A673 (cell line): ENCODE data around the gene DIP2A. TPM values are rescaled to one million over a fixed set of nuclear protein-coding genes. Genes with fewer than 3 reads are reported as not detected.

Experiments used
- BruUV-seq: library from RNA; stranded (reverse); fragments of 400-500 nt; replicated peaks from 2 replicates; lab custom pipeline; 2021; lab: Mats Ljungman, UMichigan
- CTCF ChIA-PET: fragments of 300-600 bp; sonication (Branson Sonifier 250); formaldehyde crosslinking; loops from one replicate; lab custom pipeline; 2022; ENCODE audit warnings: antibody characterized with exemption; lab: Charles Lee
- POLR2A ChIA-PET: fragments of 300-600 bp; sonication (Branson Sonifier 250); formaldehyde crosslinking; loops from one replicate; lab custom pipeline; 2022; ENCODE audit warnings: antibody characterized with exemption; ENCODE audit not compliant: low non-redundant PET; lab: Charles Lee
- DNase-seq: peaks from one replicate; pipeline ENCODE4 v3.0.0-alpha.2; 2015; ENCODE audit warnings: low spot score
- H3K27ac ChIP-seq: fragments of 200-600 bp; sonication (generic); 2 replicates; pipeline ENCODE4 v1.5.1; 2016; ENCODE audit warnings: mixed run types, low read depth, mild to moderate bottlenecking, mixed read lengths, antibody characterized with exemption, low read length; ENCODE audit not compliant: poor library complexity, severe bottlenecking
- H3K27me3 ChIP-seq: fragments of 200-600 bp; sonication (generic); replicated peaks from 2 replicates; pipeline ENCODE4 v1.6.1; 2017; ENCODE audit warnings: mixed run types, low read depth, mild to moderate bottlenecking, mixed read lengths, antibody characterized with exemption, low read length; ENCODE audit not compliant: insufficient read depth, poor library complexity
- H3K36me3 ChIP-seq: fragments of 200-600 bp; sonication (generic); 2 replicates; pipeline ENCODE4 v1.6.1; 2016; ENCODE audit warnings: mixed run types, mild to moderate bottlenecking, mixed read lengths, antibody characterized with exemption, low read length; ENCODE audit not compliant: insufficient read depth, poor library complexity, severe bottlenecking
- H3K4me1 ChIP-seq: fragments of 200-600 bp; sonication (generic); 2 replicates; pipeline ENCODE4 v1.6.1; 2017; ENCODE audit warnings: mixed run types, mild to moderate bottlenecking, mixed read lengths, antibody characterized with exemption, low read length; ENCODE audit not compliant: insufficient read depth, poor library complexity, severe bottlenecking
- H3K4me3 ChIP-seq: fragments of 200-600 bp; sonication (generic); 2 replicates; pipeline ENCODE4 v1.5.1; 2016; ENCODE audit warnings: low read depth, mixed run types, mild to moderate bottlenecking, mixed read lengths, low read length; ENCODE audit not compliant: poor library complexity, severe bottlenecking
- H3K9me3 ChIP-seq: fragments of 200-600 bp; sonication (generic); 2 replicates; pipeline ENCODE4 v1.6.1; 2016; ENCODE audit warnings: mixed run types, low read depth, mild to moderate bottlenecking, mixed read lengths, antibody characterized with exemption, low read length; ENCODE audit not compliant: poor library complexity, severe bottlenecking
- CTCF ChIP-seq: fragments of 300-800, 200-600 bp; sonication (generic); conservative IDR thresholded peaks from 2 replicates; pipeline ENCODE4 v1.5.1; 2017; ENCODE audit warnings: low read depth, mild to moderate bottlenecking, antibody characterized with exemption, low read length, moderate library complexity, mixed read lengths
- EZH2 ChIP-seq: fragments of 200-600 bp; sonication (generic); IDR thresholded peaks from 2 replicates; pipeline ENCODE4 v1.6.1; 2017; ENCODE audit warnings: borderline replicate concordance, low read depth, mild to moderate bottlenecking, mixed read lengths, antibody characterized with exemption, low read length; ENCODE audit not compliant: poor library complexity, severe bottlenecking
- intact Hi-C: fragments of 100-400 bp; cut with micrococcal nuclease; formaldehyde crosslinking; loops from one replicate; pipeline ENCODE4 v1.10.0; 2022; ENCODE audit not compliant: unreplicated experiment
- total RNA-seq: library from RNA; stranded (reverse); gene quantifications from 2 replicates; pipeline ENCODE4 v1.2.3, GENCODE V29; 2021

Gene DIP2A
- total RNA-seq, 1 experiment from 2014 or later, result 37.3 TPM

GRCh38 chr21:46437096-46437498 lies 21.6 kb upstream of the DIP2A start:
- CTCF ChIA-PET, result no interaction called here
- no peak overlapping the region for H3K4me3 ChIP-seq
- no peaks in the 10 kb centered on the region for H3K9me3 ChIP-seq
- POLR2A ChIA-PET, result no interaction called here
- no peaks in the 10 kb centered on the region for H3K4me1 ChIP-seq
- no peak for DNase-seq
- no peaks in the 10 kb centered on the region for H3K27me3 ChIP-seq
- H3K36me3 ChIP-seq, result peaks cover 53% of the 10 kb centered on the region
- no peak for TF ChIP-seq EZH2
- TF ChIP-seq CTCF, result no peak
- intact Hi-C loops, result no loop called here
- no peak overlapping the region for H3K27ac ChIP-seq
- BruUV-seq, result no TSS peak

GRCh38 chr21:46437511-46437910 lies 21.2 kb upstream of the DIP2A start:
- intact Hi-C loops, result no loop called here
- Histone ChIP-seq H3K9me3 (no peaks in the 10 kb centered on the region), H3K27ac (no peak overlapping the region), H3K4me1 (no peaks in the 10 kb centered on the region), H3K4me3 (no peak overlapping the region), H3K36me3 (peaks cover 57% of the 10 kb centered on the region), H3K27me3 (no peaks in the 10 kb centered on the region)
- POLR2A ChIA-PET, result no interaction called here
- DNase-seq, result no peak
- TF ChIP-seq EZH2 (no peak), CTCF (no peak)
- BruUV-seq, result no TSS peak
- CTCF ChIA-PET, result no interaction called here

- BruUV-seq, result no TSS peak
- Histone ChIP-seq H3K36me3 (peaks cover 58% of the 10 kb centered on the region), H3K27me3 (no peaks in the 10 kb centered on the region), H3K27ac (no peak overlapping the region), H3K4me1 (no peaks in the 10 kb centered on the region), H3K9me3 (no peaks in the 10 kb centered on the region), H3K4me3 (no peak overlapping the region)
- ChIA-PET POLR2A (no interaction called here), CTCF (no interaction called here)
- intact Hi-C loops, result no loop called here
- no peak for TF ChIP-seq CTCF
- no peak for TF ChIP-seq EZH2
- no peak for DNase-seq
These were observed 20.4 kb upstream of the DIP2A start for GRCh38 chr21:46438241-46438640.
